Epithelial cell of proximal tubule (primary cell): ENCODE data around the gene CD40. TPM values are rescaled to one million over a fixed set of nuclear protein-coding genes. Genes with fewer than 3 reads are reported as not detected.
"Not testable (repeated sequence)": the region's sequence is repeated elsewhere in the genome, so short reads cannot be mapped to it uniquely, and the experiment has no call there.

ENCODE experiments used
- DNase-seq: peaks from one replicate; pipeline ENCODE4 v3.0.0-alpha.2; 2011; ENCODE audit warnings: low read depth
- H3K4me3 ChIP-seq: 2 replicates; pipeline ENCODE4 v1.5.1; 2011; ENCODE audit warnings: low read depth, mild to moderate bottlenecking, low read length
- total RNA-seq: library from RNA; depleted of rRNA; stranded (reverse); fragments of >200 nt; gene quantifications from 2 replicates; pipeline ENCODE4 v1.2.3, GENCODE V29; 2015
- TF ChIP-seq, protein P1 (sequence below): conservative IDR thresholded peaks from 2 replicates; pipeline ENCODE4 v1.5.1; 2012; ENCODE audit warnings: low read depth, mild to moderate bottlenecking, low read length

CD40 gene
- total RNA-seq, 1 donor from 2014 or later, result 74.7 TPM

DNA sequence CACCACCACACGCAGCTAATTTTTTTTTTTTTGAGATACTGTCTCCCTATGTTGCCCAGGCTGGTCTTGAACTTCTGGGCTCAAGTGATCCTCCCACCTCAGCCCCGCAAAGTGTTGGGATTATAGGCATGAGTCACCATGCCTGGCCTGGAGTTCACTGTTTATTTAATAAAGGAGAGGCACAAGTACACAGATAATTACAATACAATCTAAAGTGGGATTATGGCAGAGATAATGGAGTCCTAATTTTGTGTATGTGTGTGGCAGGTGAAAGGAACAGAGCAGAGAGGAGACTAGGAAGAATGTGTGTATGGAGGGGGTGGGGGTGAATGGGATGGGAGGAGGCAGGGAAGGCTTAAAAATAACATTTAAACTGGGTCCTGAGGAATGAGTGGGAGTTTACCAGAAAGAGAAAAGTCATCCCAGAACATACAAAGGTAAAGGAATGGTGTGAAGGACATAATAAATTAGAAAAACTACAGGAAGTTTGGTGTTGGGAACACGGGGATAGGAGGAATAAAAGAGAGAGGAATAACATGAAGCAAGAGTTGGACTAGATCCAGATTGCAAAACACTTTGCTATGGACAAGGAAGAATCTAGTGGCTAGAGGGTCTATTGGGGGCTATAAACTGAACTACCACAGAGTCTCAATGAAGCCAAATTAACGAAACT lies 32.8 kb upstream of the CD40 start:
- TF ChIP-seq, protein P1, sequence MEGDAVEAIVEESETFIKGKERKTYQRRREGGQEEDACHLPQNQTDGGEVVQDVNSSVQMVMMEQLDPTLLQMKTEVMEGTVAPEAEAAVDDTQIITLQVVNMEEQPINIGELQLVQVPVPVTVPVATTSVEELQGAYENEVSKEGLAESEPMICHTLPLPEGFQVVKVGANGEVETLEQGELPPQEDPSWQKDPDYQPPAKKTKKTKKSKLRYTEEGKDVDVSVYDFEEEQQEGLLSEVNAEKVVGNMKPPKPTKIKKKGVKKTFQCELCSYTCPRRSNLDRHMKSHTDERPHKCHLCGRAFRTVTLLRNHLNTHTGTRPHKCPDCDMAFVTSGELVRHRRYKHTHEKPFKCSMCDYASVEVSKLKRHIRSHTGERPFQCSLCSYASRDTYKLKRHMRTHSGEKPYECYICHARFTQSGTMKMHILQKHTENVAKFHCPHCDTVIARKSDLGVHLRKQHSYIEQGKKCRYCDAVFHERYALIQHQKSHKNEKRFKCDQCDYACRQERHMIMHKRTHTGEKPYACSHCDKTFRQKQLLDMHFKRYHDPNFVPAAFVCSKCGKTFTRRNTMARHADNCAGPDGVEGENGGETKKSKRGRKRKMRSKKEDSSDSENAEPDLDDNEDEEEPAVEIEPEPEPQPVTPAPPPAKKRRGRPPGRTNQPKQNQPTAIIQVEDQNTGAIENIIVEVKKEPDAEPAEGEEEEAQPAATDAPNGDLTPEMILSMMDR, result no peak
- DNase-seq, result no peak
- no peak overlapping the region for H3K4me3 ChIP-seq

DNA sequence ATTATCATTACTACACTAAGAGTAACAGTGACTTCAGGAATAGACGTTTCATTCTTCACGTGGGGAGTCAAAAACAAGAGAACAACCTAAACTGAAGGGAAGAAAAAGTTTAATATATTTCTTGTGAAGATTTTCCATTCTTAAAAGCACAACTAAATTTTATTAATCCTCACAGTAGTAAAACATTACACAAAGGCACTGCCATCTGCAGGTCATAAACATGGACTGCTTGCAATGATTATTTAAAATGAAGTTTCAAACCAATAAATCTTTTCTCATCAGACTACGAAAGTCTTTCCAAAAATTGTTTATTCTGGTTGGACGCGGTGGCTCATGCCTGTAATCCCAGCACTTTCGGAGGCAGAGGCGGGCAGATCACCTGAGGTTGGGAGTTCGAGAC lies 31.0 kb upstream of the CD40 start:
- no peak overlapping the region for H3K4me3 ChIP-seq
- no peak for DNase-seq
- TF ChIP-seq, protein P1, result peak; percentile 57

DNA sequence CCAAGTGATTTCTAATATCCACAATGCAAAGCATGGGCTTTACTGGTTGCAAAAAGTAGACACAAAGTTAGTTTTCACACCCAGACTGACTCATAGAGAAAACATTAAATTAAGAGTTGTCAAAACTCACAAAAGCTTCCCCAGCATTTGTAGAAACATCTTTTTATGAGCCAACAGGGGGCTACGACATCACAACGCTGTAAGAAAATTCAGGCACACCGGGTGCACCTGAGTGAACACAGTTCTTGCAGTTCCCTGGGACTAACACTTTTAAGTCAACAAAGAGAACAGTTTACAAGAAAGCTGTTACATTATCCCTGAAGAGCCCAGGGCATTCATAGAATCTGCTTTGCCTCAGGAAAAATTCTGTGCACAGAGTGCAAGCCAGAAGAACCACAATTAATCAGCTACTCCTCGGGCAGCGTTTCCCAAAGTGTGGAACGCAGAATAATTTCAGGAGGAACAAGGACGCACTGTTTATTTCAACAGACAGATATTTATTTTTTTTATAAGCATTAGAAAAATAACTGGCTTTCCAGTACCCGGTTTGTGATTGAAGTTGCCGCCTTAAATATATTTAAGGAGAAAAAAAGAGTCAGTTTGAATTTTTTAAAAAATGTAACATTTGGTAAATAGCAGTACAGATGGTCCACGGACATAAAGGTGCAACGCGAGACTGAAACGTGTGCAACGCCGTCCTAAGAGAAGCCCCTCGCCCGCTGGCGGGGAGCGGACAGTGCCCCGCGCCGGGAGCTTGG lies 29.5 kb upstream of the CD40 start:
- DNase-seq, result no peak
- TF ChIP-seq, protein P1, result no peak
- peak overlapping the region; percentile 91 for H3K4me3 ChIP-seq

DNA sequence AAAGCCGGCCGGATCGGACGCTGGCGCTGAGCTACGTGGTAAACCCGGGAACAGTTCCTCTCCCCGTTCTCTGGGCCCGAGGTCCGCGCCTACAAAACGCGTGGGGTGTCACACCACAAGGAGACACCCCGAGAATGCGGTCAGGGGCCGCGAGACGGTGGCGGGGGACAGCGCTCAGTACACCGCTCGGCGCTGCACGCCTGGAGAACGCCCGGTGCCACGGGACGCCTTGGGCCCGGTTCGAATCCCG lies 29.0 kb upstream of the CD40 start:
- no peak for DNase-seq
- H3K4me3 ChIP-seq, result peak overlapping the region; percentile 91
- TF ChIP-seq, protein P1, result no peak

GRCh38 chr20:46089417-46090388 lies 28.4 kb upstream of the CD40 start, which contains the start of gene NCOA5:
Gene NCOA5, minus strand, starts transcription at chr20:46089962. Its CDS starts 10,538 bp downstream, at chr20:46079424.
- TF ChIP-seq, protein P1, result peak; percentile 23

DNA sequence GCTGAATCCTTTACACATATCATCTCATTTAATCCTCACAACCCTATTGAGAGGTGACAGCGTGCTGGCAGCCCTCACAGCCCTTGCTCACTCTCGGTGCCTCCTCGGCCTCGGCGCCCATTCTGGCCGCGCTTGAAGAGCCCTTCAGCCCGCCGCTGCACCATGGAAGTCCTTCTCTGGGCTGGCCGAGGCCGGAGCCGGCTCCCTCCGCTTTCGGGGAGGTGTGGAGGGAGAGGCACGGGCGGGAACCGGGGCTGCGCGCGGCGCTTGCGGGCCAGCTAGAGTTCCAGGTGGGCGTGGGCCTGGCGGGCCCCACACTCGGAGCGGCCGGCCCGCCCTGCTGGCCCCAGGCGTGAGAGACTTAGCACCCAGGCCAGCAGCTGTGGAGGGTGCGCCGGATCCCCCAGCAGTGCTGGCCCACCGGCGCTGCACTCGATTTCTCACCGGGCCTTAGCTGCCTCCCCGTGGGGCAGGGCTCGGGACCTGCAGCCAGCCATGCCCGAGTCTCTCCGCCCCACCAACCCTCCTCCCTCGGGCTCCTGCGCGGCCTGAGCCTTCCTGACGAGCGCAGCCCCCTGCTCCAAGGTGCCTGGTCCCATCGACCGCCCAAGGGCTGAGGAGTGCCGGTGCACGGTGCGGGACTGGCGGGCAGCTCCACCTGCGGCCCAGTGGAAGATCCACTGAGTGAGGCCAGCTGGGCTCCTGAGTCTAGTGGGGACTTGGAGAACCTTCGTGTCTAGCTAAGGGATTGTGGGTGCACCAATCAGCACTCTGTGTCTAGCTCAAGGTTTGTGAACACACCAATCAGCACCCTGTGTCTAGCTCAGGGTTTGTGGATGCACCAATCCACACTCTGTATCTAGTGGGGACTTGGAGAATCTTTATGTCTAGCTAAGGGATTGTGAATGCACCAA lies 26.2 kb upstream of the CD40 start:
- not testable (repeated sequence) for DNase-seq, H3K4me3 ChIP-seq

More at GRCh38 chr20:46089417-46090388, 28.4 kb upstream of the CD40 start, which contains the start of gene NCOA5:
- H3K4me3 ChIP-seq, result peak within 1 kb of the TSS; percentile 91
- peak; percentile 44 for DNase-seq
